ENCODE measurements around the gene CYP1A2. TPM values are rescaled to one million over a fixed set of nuclear protein-coding genes. Genes with fewer than 3 reads are reported as not detected.
A peak's percentile ranks its signal among the peaks of the same experiment; 100 is the strongest.

The CYP1A2 gene
- total and polyA plus RNA-seq, 9 of the 15 experiments (the other 6 are each of a cell fraction or from before 2014, with no cell fraction given), result not detected

DNA sequence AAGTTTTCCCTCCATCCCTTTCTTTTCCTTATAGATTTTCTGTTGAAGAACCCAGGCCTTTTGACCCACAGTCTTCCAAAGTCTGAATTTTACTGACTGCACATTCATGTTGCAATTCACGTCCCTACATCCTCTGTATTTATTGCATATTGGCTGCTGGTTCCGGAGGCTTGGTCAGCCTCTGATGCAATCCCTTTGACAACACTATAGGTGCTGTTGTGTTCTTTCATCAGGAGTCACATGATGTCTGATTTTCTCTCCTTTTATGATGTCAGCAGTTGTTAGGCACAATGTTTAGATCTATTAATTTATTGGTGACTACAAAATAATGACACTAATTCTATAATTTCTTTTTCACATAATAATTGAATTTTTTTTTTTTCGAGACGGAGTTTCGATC lies 32.0 kb upstream of the CYP1A2 start (continued):
- TF ChIP-seq, protein P1, sequence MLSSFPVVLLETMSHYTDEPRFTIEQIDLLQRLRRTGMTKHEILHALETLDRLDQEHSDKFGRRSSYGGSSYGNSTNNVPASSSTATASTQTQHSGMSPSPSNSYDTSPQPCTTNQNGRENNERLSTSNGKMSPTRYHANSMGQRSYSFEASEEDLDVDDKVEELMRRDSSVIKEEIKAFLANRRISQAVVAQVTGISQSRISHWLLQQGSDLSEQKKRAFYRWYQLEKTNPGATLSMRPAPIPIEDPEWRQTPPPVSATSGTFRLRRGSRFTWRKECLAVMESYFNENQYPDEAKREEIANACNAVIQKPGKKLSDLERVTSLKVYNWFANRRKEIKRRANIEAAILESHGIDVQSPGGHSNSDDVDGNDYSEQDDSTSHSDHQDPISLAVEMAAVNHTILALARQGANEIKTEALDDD (IDR thresholded peaks at IDR 0.05), result no peak
- TF ChIP-seq CSDE1 (IDR thresholded peaks at IDR 0.05) (no peak), L3MBTL2 (IDR thresholded peaks at IDR 0.05) (0 out of 2 replicates have a peak, but pooled peaks have one; percentile 27), CREB1 (IDR thresholded peaks at IDR 0.05) (no peak), CREB1 (CRISPR knock-in tag; IDR thresholded peaks at IDR 0.05) (0 out of 2 replicates have a peak, but pooled peaks have one; percentile 28), JUND (IDR thresholded peaks at IDR 0.05; ENCODE audit: borderline replicate concordance, low read depth, low read length) (0 out of 2 replicates have a peak, but pooled peaks have one; percentile 33), JUND (tag; IDR thresholded peaks at IDR 0.05; ENCODE audit: borderline replicate concordance, low read depth, low read length) (no peak), MEIS2 (IDR thresholded peaks at IDR 0.05; ENCODE audit: partially characterized antibody) (peak; percentile 16), ATF7 (IDR thresholded peaks at IDR 0.05) (peak; percentile 63), MXI1 (IDR thresholded peaks at IDR 0.05; ENCODE audit: low read depth, low read length) (no peak), RAD51 (IDR thresholded peaks at IDR 0.05; ENCODE audit: borderline replicate concordance, low read depth) (peak; percentile 58; the same call in 1 of the 2 replicates), EP400 (IDR thresholded peaks at IDR 0.05) (peak; percentile 42; the same call in 1 of the 2 replicates), CHD1 (IDR thresholded peaks at IDR 0.05; ENCODE audit: low read length) (no peak)
- TF ChIP-seq, protein P2, sequence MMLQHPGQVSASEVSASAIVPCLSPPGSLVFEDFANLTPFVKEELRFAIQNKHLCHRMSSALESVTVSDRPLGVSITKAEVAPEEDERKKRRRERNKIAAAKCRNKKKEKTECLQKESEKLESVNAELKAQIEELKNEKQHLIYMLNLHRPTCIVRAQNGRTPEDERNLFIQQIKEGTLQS (IDR thresholded peaks at IDR 0.05), result peak; percentile 88
- TF ChIP-seq, protein P2 (CRISPR knock-in tag; conservative IDR thresholded peaks at IDR 0.05), result no peak
- TF ChIP-seq, protein P3, sequence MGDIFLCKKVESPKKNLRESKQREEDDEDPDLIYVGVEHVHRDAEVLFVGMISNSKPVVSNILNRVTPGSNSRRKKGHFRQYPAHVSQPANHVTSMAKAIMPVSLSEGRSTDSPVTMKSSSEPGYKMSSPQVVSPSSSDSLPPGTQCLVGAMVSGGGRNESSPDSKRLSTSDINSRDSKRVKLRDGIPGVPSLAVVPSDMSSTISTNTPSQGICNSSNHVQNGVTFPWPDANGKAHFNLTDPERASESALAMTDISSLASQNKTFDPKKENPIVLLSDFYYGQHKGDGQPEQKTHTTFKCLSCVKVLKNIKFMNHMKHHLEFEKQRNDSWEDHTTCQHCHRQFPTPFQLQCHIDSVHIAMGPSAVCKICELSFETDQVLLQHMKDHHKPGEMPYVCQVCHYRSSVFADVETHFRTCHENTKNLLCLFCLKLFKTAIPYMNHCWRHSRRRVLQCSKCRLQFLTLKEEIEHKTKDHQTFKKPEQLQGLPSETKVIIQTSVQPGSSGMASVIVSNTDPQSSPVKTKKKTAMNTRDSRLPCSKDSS (IDR thresholded peaks at IDR 0.05; ENCODE audit: low read depth, partially characterized antibody), result no peak
- TF ChIP-seq, protein P4, sequence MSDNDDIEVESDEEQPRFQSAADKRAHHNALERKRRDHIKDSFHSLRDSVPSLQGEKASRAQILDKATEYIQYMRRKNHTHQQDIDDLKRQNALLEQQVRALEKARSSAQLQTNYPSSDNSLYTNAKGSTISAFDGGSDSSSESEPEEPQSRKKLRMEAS (CRISPR knock-in tag; IDR thresholded peaks at IDR 0.05), result no peak
- TF ChIP-seq, protein P5, sequence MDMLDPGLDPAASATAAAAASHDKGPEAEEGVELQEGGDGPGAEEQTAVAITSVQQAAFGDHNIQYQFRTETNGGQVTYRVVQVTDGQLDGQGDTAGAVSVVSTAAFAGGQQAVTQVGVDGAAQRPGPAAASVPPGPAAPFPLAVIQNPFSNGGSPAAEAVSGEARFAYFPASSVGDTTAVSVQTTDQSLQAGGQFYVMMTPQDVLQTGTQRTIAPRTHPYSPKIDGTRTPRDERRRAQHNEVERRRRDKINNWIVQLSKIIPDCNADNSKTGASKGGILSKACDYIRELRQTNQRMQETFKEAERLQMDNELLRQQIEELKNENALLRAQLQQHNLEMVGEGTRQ (CRISPR knock-in tag; IDR thresholded peaks at IDR 0.05), result peak; percentile 67

Data from K562 (cell line).